ENCODE data around the gene TCEAL5. TPM values are rescaled to one million over a fixed set of nuclear protein-coding genes. Genes with fewer than 3 reads are reported as not detected.

TCEAL5 gene
- total RNA-seq, 1 donor from 2014 or later: 0.21 TPM

DNA sequence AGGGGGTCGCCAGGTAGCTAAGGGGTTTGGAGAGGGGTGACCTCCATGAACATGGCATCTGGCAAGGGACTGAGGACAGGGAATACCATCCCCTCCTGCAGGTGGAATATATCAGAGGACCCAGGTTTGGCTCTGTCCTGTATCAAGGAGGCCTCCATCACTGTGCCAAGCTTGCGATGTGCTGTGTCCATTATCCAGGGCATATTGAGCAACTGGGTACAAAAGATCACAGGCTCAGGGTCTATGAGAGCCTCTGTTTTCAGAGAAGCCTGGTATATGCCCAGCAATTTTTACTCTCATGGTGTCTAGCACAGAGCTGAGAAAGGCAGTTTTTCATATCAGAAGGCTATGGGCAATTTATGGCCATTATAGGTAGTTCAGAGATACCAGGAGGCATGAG lies 16.6 kb upstream of the TCEAL5 start:
- no peak overlapping the region for H3K4me3 ChIP-seq (ENCODE audit: low read depth, low read length)
- no peaks in the 10 kb centered on the region for H3K27me3 ChIP-seq (ENCODE audit: control insufficient read depth, insufficient read depth, low read length)
- no peak for DNase-seq (ENCODE audit: low read depth)
- H3K36me3 ChIP-seq (ENCODE audit: control insufficient read depth, insufficient read depth, low read length): no peaks in the 10 kb centered on the region
- TF ChIP-seq, protein P1, sequence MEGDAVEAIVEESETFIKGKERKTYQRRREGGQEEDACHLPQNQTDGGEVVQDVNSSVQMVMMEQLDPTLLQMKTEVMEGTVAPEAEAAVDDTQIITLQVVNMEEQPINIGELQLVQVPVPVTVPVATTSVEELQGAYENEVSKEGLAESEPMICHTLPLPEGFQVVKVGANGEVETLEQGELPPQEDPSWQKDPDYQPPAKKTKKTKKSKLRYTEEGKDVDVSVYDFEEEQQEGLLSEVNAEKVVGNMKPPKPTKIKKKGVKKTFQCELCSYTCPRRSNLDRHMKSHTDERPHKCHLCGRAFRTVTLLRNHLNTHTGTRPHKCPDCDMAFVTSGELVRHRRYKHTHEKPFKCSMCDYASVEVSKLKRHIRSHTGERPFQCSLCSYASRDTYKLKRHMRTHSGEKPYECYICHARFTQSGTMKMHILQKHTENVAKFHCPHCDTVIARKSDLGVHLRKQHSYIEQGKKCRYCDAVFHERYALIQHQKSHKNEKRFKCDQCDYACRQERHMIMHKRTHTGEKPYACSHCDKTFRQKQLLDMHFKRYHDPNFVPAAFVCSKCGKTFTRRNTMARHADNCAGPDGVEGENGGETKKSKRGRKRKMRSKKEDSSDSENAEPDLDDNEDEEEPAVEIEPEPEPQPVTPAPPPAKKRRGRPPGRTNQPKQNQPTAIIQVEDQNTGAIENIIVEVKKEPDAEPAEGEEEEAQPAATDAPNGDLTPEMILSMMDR (IDR thresholded peaks at IDR 0.05; ENCODE audit: insufficient read depth, low read length, poor library complexity, severe bottlenecking): no peak

DNA sequence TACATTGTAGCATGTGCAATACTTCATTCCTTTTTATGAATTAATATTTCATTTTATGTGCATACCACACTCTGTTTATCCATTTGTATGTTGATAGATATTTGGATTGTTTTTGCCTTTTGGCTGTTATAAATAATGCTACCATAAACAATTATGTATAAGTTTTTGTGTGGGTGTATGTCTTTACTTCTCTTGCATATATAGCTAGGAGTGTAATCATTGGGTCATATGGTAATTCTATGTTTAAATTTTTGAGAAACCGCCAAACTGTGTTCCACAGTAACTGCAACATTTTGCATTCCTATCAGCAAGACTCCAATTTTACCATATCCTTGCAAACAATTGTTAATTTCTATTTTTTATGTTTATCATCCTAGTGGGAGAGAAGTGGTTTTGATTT lies 3.1 kb upstream of the TCEAL5 start:
- no peak for DNase-seq (ENCODE audit: low read depth)
- TF ChIP-seq, protein P1 (IDR thresholded peaks at IDR 0.05; ENCODE audit: insufficient read depth, low read length, poor library complexity, severe bottlenecking): no peak
- Histone ChIP-seq H3K36me3 (ENCODE audit: control insufficient read depth, insufficient read depth, low read length) (no peaks in the 10 kb centered on the region), H3K27me3 (ENCODE audit: control insufficient read depth, insufficient read depth, low read length) (peaks cover 19% of the 10 kb centered on the region), H3K4me3 (ENCODE audit: low read depth, low read length) (no peak overlapping the region)

DNA sequence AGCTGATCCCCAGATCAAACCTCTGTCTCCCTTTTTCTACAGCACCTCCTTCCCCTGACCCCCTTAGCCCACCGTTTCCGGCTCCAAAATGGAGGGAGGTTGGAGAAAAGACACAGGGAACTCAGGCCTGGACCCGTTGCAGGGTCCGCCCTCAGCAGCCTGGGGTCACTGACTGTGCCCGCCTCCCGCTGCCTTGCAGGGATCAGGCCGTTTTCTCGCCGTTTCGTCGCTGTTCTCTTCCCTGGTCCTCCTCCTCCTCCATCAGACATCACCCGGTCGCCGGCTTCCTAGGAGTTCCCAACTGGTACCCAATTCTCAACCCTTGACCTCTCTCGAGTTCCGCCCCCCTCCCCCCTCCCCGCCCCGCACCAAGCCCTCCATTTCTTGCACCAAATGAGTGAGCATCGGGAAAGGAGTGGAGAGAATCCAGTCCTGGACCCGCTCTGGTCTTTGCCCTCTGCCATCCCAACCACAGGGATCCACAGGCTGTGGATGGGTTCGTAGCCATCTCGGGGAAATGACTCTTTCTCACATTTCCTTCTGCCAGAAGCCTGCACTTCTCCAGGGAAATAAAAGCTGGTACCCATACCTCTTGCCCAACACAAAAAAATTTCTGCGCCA lies 493 bp downstream of the TCEAL5 start:
- Histone ChIP-seq H3K36me3 (ENCODE audit: control insufficient read depth, insufficient read depth, low read length) (no peaks in the 10 kb centered on the region), H3K4me3 (ENCODE audit: low read depth, low read length) (no peak overlapping the region), H3K27me3 (ENCODE audit: control insufficient read depth, insufficient read depth, low read length) (peaks cover 22% of the 10 kb centered on the region)
- TF ChIP-seq, protein P1 (IDR thresholded peaks at IDR 0.05; ENCODE audit: insufficient read depth, low read length, poor library complexity, severe bottlenecking): no peak
- no peak for DNase-seq (ENCODE audit: low read depth)

DNA sequence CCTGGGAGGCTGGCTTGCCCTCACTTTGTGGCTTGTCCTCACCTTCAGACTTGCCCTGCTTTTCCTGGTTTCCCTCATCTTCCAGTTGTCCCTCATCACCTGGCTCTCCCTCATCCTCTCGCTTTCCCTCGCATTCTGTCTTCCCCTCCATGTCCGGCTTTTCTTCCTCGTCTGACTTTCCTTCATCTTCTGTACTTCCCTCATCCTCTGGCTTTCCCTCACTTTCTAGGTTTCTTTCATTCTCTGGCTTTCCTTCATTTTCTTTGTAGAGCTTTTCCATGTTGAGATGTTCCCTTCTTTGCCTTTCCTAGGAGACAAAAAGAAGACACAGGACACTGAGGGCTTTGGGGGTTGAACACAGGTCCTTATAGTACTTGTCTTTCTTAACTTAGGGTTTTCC lies 2.3 kb downstream of the TCEAL5 start:
- H3K36me3 ChIP-seq (ENCODE audit: control insufficient read depth, insufficient read depth, low read length): no peaks in the 10 kb centered on the region
- no peak for DNase-seq (ENCODE audit: low read depth)
- TF ChIP-seq, protein P1 (IDR thresholded peaks at IDR 0.05; ENCODE audit: insufficient read depth, low read length, poor library complexity, severe bottlenecking): no peak
- no peak overlapping the region for H3K4me3 ChIP-seq (ENCODE audit: low read depth, low read length)
- H3K27me3 ChIP-seq (ENCODE audit: control insufficient read depth, insufficient read depth, low read length): peaks cover 22% of the 10 kb centered on the region

DNA sequence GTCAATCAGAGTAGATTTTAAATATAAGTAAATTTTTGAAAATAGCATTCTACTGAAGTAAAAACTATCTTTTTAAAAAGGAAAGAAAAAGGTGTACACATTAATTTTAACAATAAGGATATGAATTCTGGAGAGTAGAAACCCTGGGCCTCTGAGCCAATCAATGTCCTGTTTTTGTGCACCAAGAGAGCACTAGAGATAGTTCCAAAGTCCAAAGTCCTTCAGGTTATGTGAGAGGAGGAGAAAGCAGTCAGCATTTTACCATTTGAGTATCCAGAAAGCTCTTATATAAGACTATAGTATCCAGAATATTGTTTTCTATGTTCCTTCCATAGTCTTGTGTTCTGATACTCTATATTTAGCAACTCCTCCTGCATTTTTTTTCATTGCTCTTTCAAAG lies 18.3 kb downstream of the TCEAL5 start:
- no peak for DNase-seq (ENCODE audit: low read depth)
- no peaks in the 10 kb centered on the region for H3K27me3 ChIP-seq (ENCODE audit: control insufficient read depth, insufficient read depth, low read length)
- no peaks in the 10 kb centered on the region for H3K36me3 ChIP-seq (ENCODE audit: control insufficient read depth, insufficient read depth, low read length)
- TF ChIP-seq, protein P1 (IDR thresholded peaks at IDR 0.05; ENCODE audit: insufficient read depth, low read length, poor library complexity, severe bottlenecking): no peak
- H3K4me3 ChIP-seq (ENCODE audit: low read depth, low read length): no peak overlapping the region

DNA sequence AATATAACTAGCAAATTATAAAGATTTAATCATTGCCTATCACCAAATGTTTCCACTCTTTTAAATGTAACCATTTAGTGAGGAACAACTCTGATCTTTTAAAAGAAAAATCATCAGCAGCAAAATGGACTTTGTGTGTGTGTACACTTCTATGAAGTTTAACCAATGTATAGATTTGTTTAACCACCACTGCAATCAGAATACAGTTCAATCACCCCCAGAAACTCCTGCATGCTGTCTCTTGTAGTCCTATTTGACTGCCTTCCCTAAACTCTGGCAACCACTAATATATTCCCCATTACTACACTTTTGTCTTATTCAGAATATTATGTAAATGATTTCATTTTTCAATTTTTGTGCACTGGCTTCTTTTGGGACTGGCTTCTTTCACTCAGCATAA lies 19.9 kb downstream of the TCEAL5 start:
- no peaks in the 10 kb centered on the region for H3K27me3 ChIP-seq (ENCODE audit: control insufficient read depth, insufficient read depth, low read length)
- H3K4me3 ChIP-seq (ENCODE audit: low read depth, low read length): no peak overlapping the region
- no peaks in the 10 kb centered on the region for H3K36me3 ChIP-seq (ENCODE audit: control insufficient read depth, insufficient read depth, low read length)
- TF ChIP-seq, protein P1 (IDR thresholded peaks at IDR 0.05; ENCODE audit: insufficient read depth, low read length, poor library complexity, severe bottlenecking): no peak
- DNase-seq (ENCODE audit: low read depth): no peak
